Measurements from ENCODE around the gene DOK7. TPM values are rescaled to one million over a fixed set of nuclear protein-coding genes. Genes with fewer than 3 reads are reported as not detected.

The DOK7 gene
- total RNA-seq, 1 experiment from 2014 or later: 0.26 TPM

GRCh38 chr4:3484057-3484973, 21.2 kb downstream of the DOK7 start:
- Histone ChIP-seq H2BK12ac (ENCODE audit: insufficient read length, low read depth, low read length) (no peak overlapping the region), H3K23me2 (ENCODE audit: insufficient read length, low read depth, low read length, poor library complexity, severe bottlenecking) (peaks cover 4% of the 10 kb centered on the region), H3K14ac (ENCODE audit: insufficient read depth, low read length) (no peak overlapping the region), H3K9ac (ENCODE audit: extremely low read depth, insufficient read length, low read length) (no peak overlapping the region), H2BK20ac (ENCODE audit: low read depth, low read length, poor library complexity, severe bottlenecking) (no peak overlapping the region), H2BK5ac (ENCODE audit: insufficient read length, low read length) (no peak overlapping the region), H3K79me1 (ENCODE audit: insufficient read depth, low read depth, low read length, poor library complexity, severe bottlenecking) (no peaks in the 10 kb centered on the region), H2BK120ac (ENCODE audit: low read depth, low read length, poor library complexity, severe bottlenecking) (no peak overlapping the region), H3K4me2 (ENCODE audit: insufficient read depth, insufficient read length, low read length) (no peak overlapping the region), H4K5ac (ENCODE audit: insufficient read length, low read depth, low read length) (no peak overlapping the region), H3K79me2 (ENCODE audit: insufficient read depth, low read length) (no peaks in the 10 kb centered on the region), H3K4me1 (ENCODE audit: insufficient read depth, low read length) (peaks cover 4% of the 10 kb centered on the region; the same call in 1 of the 2 replicates), H4K8ac (replicated peaks; ENCODE audit: insufficient read length, low read depth, low read length) (no peak overlapping the region), H2AFZ (ENCODE audit: low read length) (no peak overlapping the region), H3K9me3 (ENCODE audit: control insufficient read depth, low read depth, low read length) (no peaks in the 10 kb centered on the region), H2BK15ac (ENCODE audit: low read depth, low read length) (no peak overlapping the region), H3K27me3 (ENCODE audit: insufficient read depth, low read length) (peaks cover 16% of the 10 kb centered on the region; the same call in 1 of the 2 replicates), H3K18ac (ENCODE audit: insufficient read length, low read depth, low read length) (no peak overlapping the region), H4K20me1 (ENCODE audit: control insufficient read depth, insufficient read depth, insufficient read length) (no peaks in the 10 kb centered on the region), H3K27ac (ENCODE audit: insufficient read length, low read depth, low read length) (no peak overlapping the region), H4K91ac (ENCODE audit: insufficient read length, low read depth, low read length) (no peak overlapping the region), H3K4ac (ENCODE audit: low read depth, low read length) (no peak overlapping the region), H3T11ph (ENCODE audit: low read length) (no peak overlapping the region), H2AK5ac (ENCODE audit: insufficient read length, low read length) (no peak overlapping the region), H3K23ac (ENCODE audit: insufficient read length, low read depth, low read length) (no peak overlapping the region), H3K56ac (ENCODE audit: insufficient read length, low read depth, low read length) (no peak overlapping the region)
- no peak for TF ChIP-seq CTCF (conservative IDR thresholded peaks at IDR 0.05)
- H3K27me3 Mint-ChIP-seq (ENCODE audit: low read depth): peaks cover 91% of the 10 kb centered on the region
- no peak overlapping the region for H3K4me3 Mint-ChIP-seq
- H3K27ac Mint-ChIP-seq: no peak overlapping the region
- peaks cover 23 to 47% of the 10 kb centered on the region in 2 experiments for H3K4me1 Mint-ChIP-seq
- no CpG with 5 or more reads among the region's 45 CpGs for WGBS (ENCODE audit: extremely low coverage, insufficient read length, low lambda C conversion rate)
- no peaks in the 10 kb centered on the region for H3K9me3 Mint-ChIP-seq
- no peak for DNase-seq
- H3K36me3 Mint-ChIP-seq (ENCODE audit: insufficient read depth in 1 of 3, low read depth in 3 of 3): no peaks in the 10 kb centered on the region

Measured in H9 (cell line).